ENCODE results near the gene ZNF185.

The ZNF185 gene

GRCh38 chrX:152884171-152884570 is 13.7 kb upstream of the ZNF185 start:
- no peak for TF ChIP-seq CTCF (IDR thresholded peaks at IDR 0.05)

- TF ChIP-seq CTCF (IDR thresholded peaks at IDR 0.05) = no peak
These were observed 11.2 kb upstream of the ZNF185 start for GRCh38 chrX:152886716-152887115.

GRCh38 chrX:152892499-152892898 is 5.4 kb upstream of the ZNF185 start:
- TF ChIP-seq CTCF (IDR thresholded peaks at IDR 0.05) = no peak

- TF ChIP-seq CTCF (IDR thresholded peaks at IDR 0.05) = no peak
These were observed 4.6 kb upstream of the ZNF185 start for GRCh38 chrX:152892999-152893891.

- TF ChIP-seq CTCF (IDR thresholded peaks at IDR 0.05) = no peak
These were observed 3.8 kb upstream of the ZNF185 start for GRCh38 chrX:152893980-152894610.

- TF ChIP-seq CTCF (IDR thresholded peaks at IDR 0.05) = no peak
These were observed 2.7 kb upstream of the ZNF185 start for GRCh38 chrX:152895121-152895520.

GRCh38 chrX:152895724-152896420 is 2.0 kb upstream of the ZNF185 start:
- no peak for TF ChIP-seq CTCF (IDR thresholded peaks at IDR 0.05)

Measured in LNCAP (cell line).